ENCODE data around the gene TPPP3.

DNA sequence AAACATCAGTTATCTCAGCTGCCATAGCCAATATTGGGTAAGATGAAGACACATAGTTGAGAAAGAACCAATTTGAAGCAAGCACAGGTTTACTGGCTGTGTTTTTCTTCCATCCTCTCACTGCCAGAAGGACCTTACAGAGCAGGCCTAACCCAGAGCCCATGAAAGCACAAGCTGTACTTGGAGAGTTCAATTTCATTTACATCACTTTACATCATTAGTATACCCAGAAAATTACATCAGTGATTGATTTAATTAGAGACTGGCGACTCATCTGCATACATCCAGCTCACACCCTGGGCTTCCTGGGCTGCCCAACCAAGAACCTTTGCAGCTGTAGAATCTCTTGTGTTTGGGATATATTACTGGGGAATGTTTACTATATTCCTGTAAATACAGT is 43.0 kb downstream of the TPPP3 start:
- no peak for TF ChIP-seq RAD21 (IDR thresholded peaks at IDR 0.05; ENCODE audit: low read depth)
- no peak for TF ChIP-seq CREB1 (IDR thresholded peaks at IDR 0.05; ENCODE audit: low read depth)
- TF ChIP-seq, protein P1, sequence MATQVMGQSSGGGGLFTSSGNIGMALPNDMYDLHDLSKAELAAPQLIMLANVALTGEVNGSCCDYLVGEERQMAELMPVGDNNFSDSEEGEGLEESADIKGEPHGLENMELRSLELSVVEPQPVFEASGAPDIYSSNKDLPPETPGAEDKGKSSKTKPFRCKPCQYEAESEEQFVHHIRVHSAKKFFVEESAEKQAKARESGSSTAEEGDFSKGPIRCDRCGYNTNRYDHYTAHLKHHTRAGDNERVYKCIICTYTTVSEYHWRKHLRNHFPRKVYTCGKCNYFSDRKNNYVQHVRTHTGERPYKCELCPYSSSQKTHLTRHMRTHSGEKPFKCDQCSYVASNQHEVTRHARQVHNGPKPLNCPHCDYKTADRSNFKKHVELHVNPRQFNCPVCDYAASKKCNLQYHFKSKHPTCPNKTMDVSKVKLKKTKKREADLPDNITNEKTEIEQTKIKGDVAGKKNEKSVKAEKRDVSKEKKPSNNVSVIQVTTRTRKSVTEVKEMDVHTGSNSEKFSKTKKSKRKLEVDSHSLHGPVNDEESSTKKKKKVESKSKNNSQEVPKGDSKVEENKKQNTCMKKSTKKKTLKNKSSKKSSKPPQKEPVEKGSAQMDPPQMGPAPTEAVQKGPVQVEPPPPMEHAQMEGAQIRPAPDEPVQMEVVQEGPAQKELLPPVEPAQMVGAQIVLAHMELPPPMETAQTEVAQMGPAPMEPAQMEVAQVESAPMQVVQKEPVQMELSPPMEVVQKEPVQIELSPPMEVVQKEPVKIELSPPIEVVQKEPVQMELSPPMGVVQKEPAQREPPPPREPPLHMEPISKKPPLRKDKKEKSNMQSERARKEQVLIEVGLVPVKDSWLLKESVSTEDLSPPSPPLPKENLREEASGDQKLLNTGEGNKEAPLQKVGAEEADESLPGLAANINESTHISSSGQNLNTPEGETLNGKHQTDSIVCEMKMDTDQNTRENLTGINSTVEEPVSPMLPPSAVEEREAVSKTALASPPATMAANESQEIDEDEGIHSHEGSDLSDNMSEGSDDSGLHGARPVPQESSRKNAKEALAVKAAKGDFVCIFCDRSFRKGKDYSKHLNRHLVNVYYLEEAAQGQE (IDR thresholded peaks at IDR 0.05; ENCODE audit: low read depth) = no peak
- no peak for TF ChIP-seq TAF1 (IDR thresholded peaks at IDR 0.05; ENCODE audit: low read depth)
- no peak for TF ChIP-seq NFIC (IDR thresholded peaks at IDR 0.05)
- TF ChIP-seq EP300 (IDR thresholded peaks at IDR 0.05; ENCODE audit: borderline replicate concordance) = no peak
- TF ChIP-seq, protein P2, sequence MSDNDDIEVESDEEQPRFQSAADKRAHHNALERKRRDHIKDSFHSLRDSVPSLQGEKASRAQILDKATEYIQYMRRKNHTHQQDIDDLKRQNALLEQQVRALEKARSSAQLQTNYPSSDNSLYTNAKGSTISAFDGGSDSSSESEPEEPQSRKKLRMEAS (IDR thresholded peaks at IDR 0.05) = no peak
- no peak for TF ChIP-seq YY1 (IDR thresholded peaks at IDR 0.05; ENCODE audit: low read depth)
- no peak for TF ChIP-seq CEBPB (IDR thresholded peaks at IDR 0.05)
- TF ChIP-seq TEAD4 (IDR thresholded peaks at IDR 0.05) = no peak
- TF ChIP-seq FOXM1 (IDR thresholded peaks at IDR 0.05; ENCODE audit: borderline replicate concordance, low read depth) = no peak
- TF ChIP-seq, protein P3, sequence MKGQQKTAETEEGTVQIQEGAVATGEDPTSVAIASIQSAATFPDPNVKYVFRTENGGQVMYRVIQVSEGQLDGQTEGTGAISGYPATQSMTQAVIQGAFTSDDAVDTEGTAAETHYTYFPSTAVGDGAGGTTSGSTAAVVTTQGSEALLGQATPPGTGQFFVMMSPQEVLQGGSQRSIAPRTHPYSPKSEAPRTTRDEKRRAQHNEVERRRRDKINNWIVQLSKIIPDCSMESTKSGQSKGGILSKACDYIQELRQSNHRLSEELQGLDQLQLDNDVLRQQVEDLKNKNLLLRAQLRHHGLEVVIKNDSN (IDR thresholded peaks at IDR 0.05) = no peak

Data from Ishikawa (cell line).